HG02763 (cell line): ENCODE measurements around the gene NTN1.

ENCODE experiments used
- ATAC-seq: cut with Tn5 transposase; IDR thresholded peaks from one replicate; pipeline ENCODE4 v1.9.1; 2021; ENCODE audit warnings: mild to moderate bottlenecking, moderate library complexity; ENCODE audit not compliant: unreplicated experiment

Gene NTN1

GRCh38 chr17:9004961-9005285 lies 16.4 kb upstream of the NTN1 start:
- ATAC-seq, result no peak

- ATAC-seq, result no peak
Observed at GRCh38 chr17:9006175-9006767, 15.0 kb upstream of the NTN1 start.

DNA sequence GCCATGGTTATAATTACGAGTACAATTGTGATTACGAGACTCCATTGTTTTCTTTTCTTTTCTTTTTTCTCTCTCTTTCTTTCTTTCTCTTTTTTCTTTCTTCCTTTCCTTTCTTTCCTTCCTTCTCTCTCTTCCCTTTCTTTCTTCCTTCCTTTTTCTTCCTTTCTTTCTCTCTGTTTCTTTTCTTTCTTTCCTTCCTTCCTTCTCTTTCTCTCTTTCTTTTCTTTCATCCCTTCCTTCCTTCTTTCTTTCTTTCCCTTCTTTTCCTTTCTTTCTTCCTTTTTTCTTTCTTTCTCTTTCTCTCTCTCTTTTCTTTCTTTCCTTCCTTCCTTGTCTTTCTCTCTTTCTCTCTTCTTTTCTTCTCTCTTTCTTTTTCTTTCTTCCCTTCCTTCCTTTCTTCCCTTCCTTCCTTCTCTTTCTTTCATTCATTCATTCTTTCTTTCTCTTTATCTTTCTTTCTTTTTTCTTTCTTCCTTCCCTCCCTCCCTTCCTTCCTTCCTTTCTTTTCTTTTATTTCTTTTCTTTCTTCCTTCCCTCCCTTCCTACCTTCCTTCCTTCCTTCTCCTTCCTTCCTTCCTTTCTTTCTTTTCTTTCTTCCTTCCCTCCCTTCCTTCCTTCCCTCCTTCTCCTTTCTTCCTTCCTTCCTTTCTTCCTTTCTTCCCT lies 14.1 kb upstream of the NTN1 start:
- ATAC-seq, result no peak

DNA sequence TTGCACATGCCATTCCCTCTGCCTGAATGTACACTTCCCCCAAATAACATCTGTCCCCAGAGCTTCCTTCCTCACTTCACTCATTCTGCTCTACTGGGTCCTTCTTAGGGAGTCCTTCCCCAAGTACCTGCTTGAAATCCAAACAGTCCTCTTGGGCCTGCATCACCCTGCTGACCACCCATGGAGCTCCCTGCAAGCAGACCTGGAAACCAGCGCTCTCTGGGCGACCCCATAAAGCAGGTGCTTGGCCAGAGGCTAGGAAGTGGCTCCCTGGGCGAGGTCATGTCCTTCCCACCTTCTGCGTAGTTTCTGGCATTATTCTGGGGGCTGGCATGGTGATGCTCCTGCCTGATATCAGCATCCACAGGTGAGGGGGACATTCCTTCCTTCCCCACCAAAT lies 12.2 kb upstream of the NTN1 start:
- no peak for ATAC-seq

DNA sequence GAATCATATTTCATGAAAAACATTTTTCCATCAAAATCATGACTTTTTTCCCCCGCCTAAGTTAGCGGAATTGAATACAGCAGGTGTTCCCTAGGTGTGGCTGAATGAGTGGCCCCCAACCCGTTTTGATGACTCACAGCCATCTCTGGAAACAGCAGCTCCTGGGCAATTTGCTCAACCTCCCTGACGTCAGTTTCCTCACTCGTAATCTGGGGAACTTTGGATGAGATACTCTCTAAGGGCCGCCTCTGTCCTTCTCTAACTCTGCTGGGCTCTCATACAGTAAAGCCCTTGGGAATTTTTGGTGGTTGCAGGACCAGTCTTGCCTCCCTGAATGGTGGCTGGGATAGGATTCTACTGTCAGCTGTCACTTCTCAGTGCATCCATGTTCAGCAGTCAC lies 11.6 kb upstream of the NTN1 start:
- ATAC-seq, result no peak

GRCh38 chr17:9011001-9011400 lies 10.3 kb upstream of the NTN1 start:
- ATAC-seq, result no peak

DNA sequence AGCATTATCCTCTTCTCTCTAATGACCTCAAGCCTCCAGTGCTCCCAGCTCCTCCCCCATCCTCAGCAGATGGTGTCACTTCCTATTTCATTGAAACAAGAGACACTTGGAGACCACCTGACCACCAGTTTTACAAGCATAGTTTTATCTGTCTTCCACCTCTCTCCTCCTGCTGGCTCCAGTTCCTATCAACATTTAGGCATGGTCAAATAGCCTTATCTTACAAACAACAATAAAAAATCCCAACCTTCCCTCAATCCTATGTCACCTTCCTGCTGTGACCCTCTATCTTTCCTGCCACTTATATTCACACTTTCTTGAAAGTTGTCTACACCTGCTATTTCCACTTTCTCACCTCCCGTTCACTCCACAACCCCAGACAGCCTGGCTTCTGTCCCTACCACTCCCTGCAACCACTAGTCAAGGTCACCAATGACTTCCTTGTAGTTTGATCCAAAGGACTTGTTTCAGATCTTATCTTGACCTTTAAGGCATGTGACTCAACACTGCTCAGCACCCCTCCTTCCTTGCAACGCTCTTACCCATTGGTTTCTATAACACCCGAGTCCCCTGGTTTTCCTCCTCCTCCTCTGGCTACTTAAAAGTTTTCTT lies 4.3 kb upstream of the NTN1 start:
- ATAC-seq, result no peak

- ATAC-seq, result no peak
Observed at GRCh38 chr17:9018726-9019125, 2.6 kb upstream of the NTN1 start.

DNA sequence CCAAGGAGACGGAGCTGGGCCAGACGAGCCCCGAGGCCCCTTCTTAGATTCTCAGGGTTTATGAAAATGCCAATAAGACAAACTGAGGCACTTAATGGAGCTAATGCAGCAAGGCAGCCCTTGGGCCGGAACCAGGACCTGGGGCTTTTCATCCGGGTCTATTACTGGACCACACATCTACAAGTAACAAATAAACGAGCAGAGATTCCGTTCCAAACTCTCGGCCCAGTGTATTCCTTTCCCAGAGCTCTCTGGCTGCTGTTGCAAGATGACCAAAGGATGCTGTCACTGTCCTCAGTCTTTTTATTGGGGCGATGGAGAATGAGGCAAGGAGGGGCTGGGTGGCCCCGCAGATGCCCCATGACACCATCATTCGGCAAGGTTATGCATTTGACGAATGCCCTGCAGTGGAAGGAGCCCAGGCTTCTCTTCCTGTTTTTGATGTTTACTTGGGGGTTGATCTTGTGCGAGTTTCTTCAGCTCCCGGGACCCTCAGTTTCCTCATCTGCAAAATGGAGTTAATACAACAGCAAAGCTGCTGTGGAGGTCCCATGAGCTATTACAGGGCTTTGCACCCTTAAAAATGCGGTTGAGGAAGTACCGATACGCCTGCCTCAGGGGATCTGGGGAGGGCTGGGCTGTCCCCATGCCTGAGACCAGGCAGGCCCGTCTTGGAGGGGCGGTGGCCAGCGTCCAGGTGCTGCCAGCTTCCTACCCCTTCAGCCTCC lies 1.1 kb upstream of the NTN1 start:
- ATAC-seq, result no peak

DNA sequence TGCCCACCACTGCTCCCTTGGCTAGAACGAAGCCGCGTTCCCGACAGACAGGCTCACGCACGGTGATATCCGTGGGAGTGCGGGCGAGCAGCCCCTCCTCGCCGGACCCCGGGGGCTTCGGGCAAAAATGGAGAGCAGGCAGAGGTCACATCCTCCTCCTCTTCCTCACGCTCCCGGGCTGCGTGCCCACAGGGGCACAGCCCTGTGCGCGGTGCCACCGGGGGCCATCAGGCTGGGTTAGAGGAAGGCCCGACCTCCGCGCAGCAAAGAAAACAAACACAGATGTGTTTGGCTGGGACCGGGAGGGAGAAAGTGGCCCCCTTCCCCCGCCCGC lies 519 bp upstream of the NTN1 start:
- no peak for ATAC-seq

DNA sequence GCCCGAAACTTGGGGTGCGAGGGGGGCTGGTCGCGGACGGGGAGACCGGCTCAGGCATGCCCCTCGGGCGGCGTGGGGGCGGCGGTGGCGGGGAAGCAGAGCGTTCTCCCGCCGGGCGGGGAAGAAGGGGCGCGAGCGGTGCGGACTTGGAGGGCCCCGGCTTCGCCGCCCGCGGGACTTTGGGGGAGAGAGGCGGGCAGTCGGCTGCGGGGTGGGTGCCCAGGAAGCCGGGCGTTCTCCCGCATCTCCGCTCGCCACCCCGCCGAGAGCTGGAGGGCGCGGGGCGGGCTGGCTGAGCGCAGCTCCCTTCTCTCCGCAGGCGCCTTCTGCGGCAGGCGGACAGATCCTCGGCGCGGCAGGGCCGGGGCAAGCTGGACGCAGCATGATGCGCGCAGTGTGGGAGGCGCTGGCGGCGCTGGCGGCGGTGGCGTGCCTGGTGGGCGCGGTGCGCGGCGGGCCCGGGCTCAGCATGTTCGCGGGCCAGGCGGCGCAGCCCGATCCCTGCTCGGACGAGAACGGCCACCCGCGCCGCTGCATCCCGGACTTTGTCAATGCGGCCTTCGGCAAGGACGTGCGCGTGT lies 772 bp downstream of the NTN1 start:
- ATAC-seq, result no peak

- no peak for ATAC-seq
Observed at GRCh38 chr17:9022573-9023391, 1.5 kb downstream of the NTN1 start.

GRCh38 chr17:9023392-9024218 lies 2.3 kb downstream of the NTN1 start:
- ATAC-seq, result no peak

GRCh38 chr17:9024497-9024896 lies 3.2 kb downstream of the NTN1 start:
- ATAC-seq, result no peak

GRCh38 chr17:9026741-9027140 lies 5.4 kb downstream of the NTN1 start:
- ATAC-seq, result no peak

- no peak for ATAC-seq
Observed at GRCh38 chr17:9028202-9028987, 7.1 kb downstream of the NTN1 start.

DNA sequence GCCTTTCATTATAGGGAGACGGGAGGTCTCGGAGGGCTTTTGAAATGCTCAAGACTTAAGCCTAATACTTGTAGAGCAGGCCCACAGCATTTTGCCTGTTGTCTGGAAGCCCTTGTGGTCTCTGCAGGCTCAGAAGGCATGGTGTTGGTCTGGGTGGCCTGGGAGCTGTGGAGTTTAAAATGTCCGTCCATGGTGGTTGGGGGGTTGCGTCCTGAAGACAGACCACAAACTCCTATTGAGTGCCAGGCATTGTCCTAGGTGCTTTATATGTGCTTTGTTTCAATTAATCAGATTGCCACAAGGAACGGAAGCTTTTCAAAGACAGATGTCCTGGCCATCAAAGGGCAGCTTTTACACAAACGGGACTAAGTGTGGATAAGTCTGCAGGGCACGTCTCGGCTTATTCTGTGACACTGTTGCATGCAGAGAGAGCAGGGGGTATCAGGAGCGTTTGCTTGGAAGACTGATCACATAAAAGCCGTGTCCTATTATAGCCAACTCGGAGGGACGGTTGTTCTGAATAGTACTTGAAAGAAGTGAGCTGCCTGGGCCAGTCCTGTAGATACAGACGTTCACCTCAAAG lies 7.8 kb downstream of the NTN1 start:
- no peak for ATAC-seq

GRCh38 chr17:9032151-9032550 lies 10.8 kb downstream of the NTN1 start:
- ATAC-seq, result no peak

DNA sequence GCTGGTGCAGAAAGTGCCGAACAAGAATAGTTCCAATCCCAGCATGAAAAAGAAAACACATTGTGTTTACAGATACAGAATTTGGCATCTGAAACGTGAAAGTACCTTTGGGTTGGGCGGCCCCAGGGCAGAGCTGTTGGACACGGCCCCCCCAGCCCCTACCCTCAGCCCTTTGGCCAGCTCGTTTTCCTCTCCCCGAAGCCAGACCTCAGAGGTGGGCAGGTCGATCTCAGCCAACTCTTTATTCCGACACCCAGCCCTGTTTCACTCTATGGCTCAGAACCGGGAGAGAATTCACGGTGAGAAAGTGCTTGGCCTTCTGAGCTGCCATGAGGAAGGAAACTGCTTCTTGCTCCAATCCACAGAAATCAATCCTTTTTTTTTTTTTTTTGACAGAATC lies 11.3 kb downstream of the NTN1 start:
- no peak for ATAC-seq
